H1 (cell line): ENCODE results near the gene DIPK2A. TPM values are rescaled to one million over a fixed set of nuclear protein-coding genes. Genes with fewer than 3 reads are reported as not detected.
A peak's percentile ranks its signal among the peaks of the same experiment; 100 is the strongest.

Experiments
- CTCF ChIA-PET: fragments of 300-600 bp; sonication (Branson Sonifier 250); formaldehyde crosslinking; loops from one replicate; lab custom pipeline; 2021; ENCODE audit not compliant: partially characterized antibody; lab: Charles Lee
- POLR2A ChIA-PET: fragments of 300-600 bp; sonication (Branson Sonifier 250); formaldehyde crosslinking; loops from one replicate; lab custom pipeline; 2021; ENCODE audit warnings: inconsistent platforms; ENCODE audit not compliant: partially characterized antibody; lab: Charles Lee
- DNase-seq, 2 experiments: peaks; one replicate each; pipeline versions ENCODE4 v3.0.0 to v3.0.0-alpha.2; 2010 to 2022; ENCODE audit warnings: low spot score in 2 of 2, low read depth in 1 of 2, mixed read lengths in 1 of 2
- FAIRE-seq: peaks from 2 replicates; lab custom pipeline; 2011; peaks lifted over from hg19 to GRCh38; lab: Jason Lieb, UNC
- H2AFZ ChIP-seq: 2 replicates; pipeline ENCODE4 v1.8.1; 2012; ENCODE audit warnings: low read length, inconsistent platforms
- H2AK5ac ChIP-seq: 2 replicates; pipeline ENCODE4 v1.6.1; 2013; ENCODE audit warnings: low read depth, low read length
- H2BK120ac ChIP-seq: replicated peaks from 2 replicates; pipeline ENCODE3; 2013; ENCODE audit warnings: low read depth, low read length, inconsistent platforms
- H2BK12ac ChIP-seq: 2 replicates; pipeline ENCODE4 v1.6.1; 2013; ENCODE audit warnings: low read depth, low read length
- H2BK15ac ChIP-seq: 2 replicates; pipeline ENCODE4 v1.6.1; 2013; ENCODE audit warnings: low read length
- H2BK20ac ChIP-seq: 2 replicates; pipeline ENCODE4 v1.6.1; 2013; ENCODE audit warnings: low read length
- H2BK5ac ChIP-seq: 2 replicates; pipeline ENCODE4 v1.6.1; 2013; ENCODE audit warnings: low read depth, low read length
- H3K14ac ChIP-seq: 2 replicates; pipeline ENCODE4 v1.6.1; 2013; ENCODE audit warnings: inconsistent platforms; ENCODE audit not compliant: insufficient read length
- H3K18ac ChIP-seq: 2 replicates; pipeline ENCODE4 v1.6.1; 2013; ENCODE audit warnings: low read length; ENCODE audit errors: extremely low read depth
- H3K23ac ChIP-seq: 2 replicates; pipeline ENCODE4 v1.6.1; 2013; ENCODE audit warnings: inconsistent platforms; ENCODE audit not compliant: insufficient read length
- H3K23me2 ChIP-seq: 2 replicates; pipeline ENCODE4 v1.6.1; 2013; ENCODE audit warnings: low read depth, low read length
- H3K27ac ChIP-seq: 2 replicates; pipeline ENCODE4 v1.6.1; 2011; ENCODE audit warnings: low read depth, low read length, inconsistent platforms
- H3K27me3 ChIP-seq, 4 experiments: replicated peaks in 1 of 4; 1 replicate in 1 of 4; 2 replicates in 3 of 4; pipeline versions ENCODE4 v1.6.1 to v1.8.1; 2011 to 2013; ENCODE audit warnings: low read length in 3 of 4, mild to moderate bottlenecking in 3 of 4, inconsistent platforms in 2 of 4, mixed read lengths in 2 of 4, moderate library complexity in 1 of 4; ENCODE audit not compliant: control insufficient read depth in 3 of 4, insufficient read depth in 3 of 4; ENCODE audit errors: extremely low read depth in 1 of 4
- H3K36me3 ChIP-seq, 4 experiments: 2 replicates each; pipeline versions ENCODE4 v1.6.1 to v1.8.1; 2011 to 2013; ENCODE audit warnings: mild to moderate bottlenecking in 4 of 4, low read length in 3 of 4, moderate library complexity in 2 of 4, control low read depth in 1 of 4, inconsistent platforms in 1 of 4; ENCODE audit not compliant: insufficient read depth in 4 of 4, control insufficient read depth in 2 of 4
- H3K4ac ChIP-seq: replicated peaks from 2 replicates; pipeline ENCODE3; 2013; ENCODE audit warnings: low read length, low read depth, mixed read lengths, inconsistent platforms; ENCODE audit not compliant: insufficient read length
- H3K4me1 ChIP-seq, 4 experiments: replicated peaks in 1 of 4; 1 replicate in 1 of 4; 2 replicates in 3 of 4; pipeline versions ENCODE4 v1.6.1 to v1.8.1; 2011 to 2013; ENCODE audit warnings: low read length in 3 of 4, inconsistent platforms in 2 of 4, mixed read lengths in 1 of 4; ENCODE audit not compliant: insufficient read depth in 4 of 4, control insufficient read depth in 3 of 4
- H3K4me2 ChIP-seq, 2 experiments: 2 replicates each; pipeline versions ENCODE4 v1.6.1 to v1.8.1; 2011 to 2013; ENCODE audit warnings: low read depth in 2 of 2, low read length in 2 of 2, control low read depth in 1 of 2, inconsistent platforms in 1 of 2, mild to moderate bottlenecking in 1 of 2; ENCODE audit not compliant: insufficient read depth in 1 of 2
- H3K4me3 ChIP-seq, 4 experiments: fragments of 200-600, 300-600 bp in 1 of 4; sonication (generic), shearing (Covaris generic), sonication (Bioruptor Twin) in 1 of 4; 2 replicates each; pipeline versions ENCODE4 v1.5.1 to v1.8.1; 2011 to 2016; ENCODE audit warnings: low read length in 4 of 4, low read depth in 3 of 4, control low read depth in 2 of 4, inconsistent platforms in 2 of 4, mild to moderate bottlenecking in 2 of 4, mixed read lengths in 1 of 4, moderate library complexity in 1 of 4; ENCODE audit not compliant: insufficient read depth in 2 of 4; ENCODE audit errors: extremely low read depth in 1 of 4
- H3K56ac ChIP-seq: replicated peaks from 2 replicates; pipeline ENCODE3; 2013; ENCODE audit warnings: low read depth, mild to moderate bottlenecking, mixed read lengths, low read length, inconsistent platforms; ENCODE audit not compliant: insufficient read length
- H3K79me1 ChIP-seq: 2 replicates; pipeline ENCODE4 v1.6.1; 2013; ENCODE audit warnings: low read depth, low read length, control low read depth
- H3K79me2 ChIP-seq, 2 experiments: 2 replicates each; pipeline versions ENCODE4 v1.6.1 to v1.8.1; 2012 to 2013; ENCODE audit warnings: low read length in 2 of 2, mild to moderate bottlenecking in 2 of 2, inconsistent platforms in 1 of 2; ENCODE audit not compliant: insufficient read depth in 2 of 2, control insufficient read depth in 1 of 2
- H3K9ac ChIP-seq, 4 experiments: replicated peaks in 1 of 4; 1 replicate in 1 of 4; 2 replicates in 3 of 4; pipeline versions ENCODE4 v1.6.1 to v1.8.1; 2011 to 2013; ENCODE audit warnings: low read depth in 3 of 4, low read length in 3 of 4, control low read depth in 2 of 4, mild to moderate bottlenecking in 2 of 4, moderate library complexity in 2 of 4, inconsistent platforms in 1 of 4; ENCODE audit errors: extremely low read depth in 1 of 4
- H3K9me3 ChIP-seq, 2 experiments: 2 replicates each; pipeline versions ENCODE4 v1.6.1 to v1.8.1; 2012 to 2013; ENCODE audit warnings: mild to moderate bottlenecking in 2 of 2, moderate library complexity in 2 of 2, control low read depth in 1 of 2, inconsistent platforms in 1 of 2, low read depth in 1 of 2, low read length in 1 of 2, mixed read lengths in 1 of 2; ENCODE audit not compliant: insufficient read depth in 2 of 2
- H4K20me1 ChIP-seq, 2 experiments: replicated peaks in 1 of 2; 2 replicates each; pipeline versions ENCODE3 to v1.8.1; 2011 to 2013; ENCODE audit warnings: inconsistent platforms in 2 of 2, low read length in 2 of 2, mild to moderate bottlenecking in 1 of 2; ENCODE audit not compliant: insufficient read depth in 2 of 2, control insufficient read depth in 1 of 2
- H4K5ac ChIP-seq: 2 replicates; pipeline ENCODE4 v1.6.1; 2013; ENCODE audit warnings: low read length, low read depth, mixed read lengths, inconsistent platforms; ENCODE audit not compliant: insufficient read length
- H4K8ac ChIP-seq: 2 replicates; pipeline ENCODE4 v1.8.0; 2013; ENCODE audit warnings: mild to moderate bottlenecking, moderate library complexity, low read length, inconsistent platforms; ENCODE audit not compliant: insufficient read depth; ENCODE audit errors: extremely low read depth
- H4K91ac ChIP-seq: replicated peaks from 2 replicates; pipeline ENCODE3; 2013; ENCODE audit warnings: low read length, mixed read lengths, inconsistent platforms; ENCODE audit not compliant: insufficient read length
- EGR1 ChIP-seq: IDR thresholded peaks from 2 replicates; pipeline ENCODE4 v1.6.1; 2011; ENCODE audit warnings: low read depth, low read length, borderline replicate concordance
- PHF8 ChIP-seq: fragments of 200-600 bp; sonication (generic); conservative IDR thresholded peaks from 2 replicates; pipeline ENCODE4 v1.7.1; 2012; ENCODE audit warnings: low read depth, mild to moderate bottlenecking, inconsistent platforms, low read length, moderate library complexity
- RAD21 ChIP-seq, 2 experiments: IDR thresholded peaks in 1 of 2; conservative IDR thresholded peaks in 1 of 2; 2 replicates each; pipeline ENCODE4 v1.6.1; 2011; ENCODE audit warnings: low read depth in 2 of 2, low read length in 2 of 2, improper control_type of control experiment in 1 of 2, inconsistent platforms in 1 of 2, mild to moderate bottlenecking in 1 of 2, moderate library complexity in 1 of 2
- WGBS, 2 experiments: shearing (Covaris generic) in 1 of 2; methylation state at CpG; one replicate each; pipeline versions ENCODE4 v1.1.6 to v1.1.7; 2013 to 2015; ENCODE audit warnings: low lambda C conversion rate in 2 of 2, mixed read lengths in 2 of 2, inconsistent platforms in 1 of 2, low coverage in 1 of 2, missing lambda C conversion rate in 1 of 2; ENCODE audit not compliant: insufficient replicate concordance in 2 of 2, insufficient coverage in 1 of 2, insufficient read length in 1 of 2; ENCODE audit errors: extremely low coverage in 1 of 2, missing lambda C conversion rate in 1 of 2; 5-methylcytosine and 5-hydroxymethylcytosine counted together
- polyA plus RNA-seq, 7 experiments: library from polyadenylated mRNA; depleted of rRNA in 3 of 7; stranded (reverse) in 5 of 7; unstranded in 2 of 7; fragments of >200 nt in 5 of 7; fragments of 200-250 nt in 2 of 7; gene quantifications; 1 replicate in 5 of 7; 2 replicates in 1 of 7; 4 replicates in 1 of 7; pipeline versions ENCODE4 v1.2.1 to v1.2.3, GENCODE V29; 2011 to 2013; ENCODE audit warnings: missing spikeins in 2 of 7, mixed read lengths in 2 of 7
- total RNA-seq: library from RNA; stranded (reverse); fragmentation: NEBNext Ultra II Directional; extraction: Animal tissue kit (Norgen Biotek cat#: 25700); gene quantifications from 2 replicates; pipeline ENCODE4 v1.2.1, GENCODE V29; 2021
- TF ChIP-seq, protein P1 (sequence below), 3 experiments: IDR thresholded peaks; 1 replicate in 2 of 3; 2 replicates in 1 of 3; pipeline versions ENCODE4 v1.5.1 to v1.6.1; 2011; ENCODE audit warnings: low read length in 3 of 3, mild to moderate bottlenecking in 3 of 3, inconsistent platforms in 2 of 3, low read depth in 1 of 3, moderate library complexity in 1 of 3; ENCODE audit not compliant: insufficient read depth in 1 of 3; ENCODE audit errors: control extremely low read depth in 1 of 3

The DIPK2A gene
- total and polyA plus RNA-seq, 2 of the 8 experiments (the other 6 are each of a cell fraction or from before 2014, with no cell fraction given), result 18.4 to 28.7 TPM

DNA sequence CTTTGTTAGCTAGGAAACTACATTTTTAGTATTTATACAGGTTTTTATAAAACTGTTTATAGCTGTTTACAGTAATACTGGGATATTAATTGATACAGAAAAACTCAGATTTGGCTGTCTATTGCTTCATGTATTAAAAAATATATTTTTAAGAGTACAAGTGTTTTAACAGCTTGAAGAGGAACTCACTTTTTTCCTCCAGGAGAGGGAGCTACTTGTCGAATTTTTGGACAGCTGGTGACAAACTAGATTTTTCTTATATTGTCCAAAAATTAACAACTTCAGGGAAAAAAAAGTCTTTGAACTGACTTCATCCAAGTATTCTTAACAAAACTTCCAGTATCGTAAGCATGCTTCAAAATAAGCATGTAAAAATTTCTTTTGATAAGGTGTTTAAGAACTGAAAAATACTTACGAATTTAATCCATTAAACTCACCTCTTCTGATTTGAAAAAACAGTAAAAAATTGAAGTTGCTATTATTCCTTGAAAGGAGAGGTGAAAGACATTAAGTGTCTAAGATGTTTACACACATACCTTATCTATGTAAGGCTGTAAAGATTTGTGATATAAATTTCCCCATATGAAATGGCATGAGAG, 4.0 kb downstream of the DIPK2A start:
- no peak overlapping the region for H3K18ac ChIP-seq
- peaks cover 4 to 7% of the 10 kb centered on the region in 2 experiments for H4K20me1 ChIP-seq
- H2AFZ ChIP-seq, result no peak overlapping the region
- POLR2A ChIA-PET, result interaction anchor here (0.6 kb wide), 1 partner anchor 96 kb away, joined by 3 read pairs; no protein-coding TSS in a partner anchor
- no peak overlapping the region for H3K23ac ChIP-seq
- no peak overlapping the region for H2BK120ac ChIP-seq
- no peak overlapping the region for H4K91ac ChIP-seq
- no peak overlapping the region for H2BK15ac ChIP-seq
- 0 out of 2 replicates have a peak, but pooled peaks cover 3% of the 10 kb centered on the region for H3K79me1 ChIP-seq
- FAIRE-seq (no peak), DNase-seq (no peak)
- H3K4me1 ChIP-seq, result peaks cover 0 to 4% (median 0%) of the 10 kb centered on the region in 4 experiments; a peak in 3 of 7 replicates
- H3K14ac ChIP-seq, result no peak overlapping the region
- H2AK5ac ChIP-seq, result no peak overlapping the region
- no peak overlapping the region for H3K27ac ChIP-seq
- CTCF ChIA-PET, result interaction anchor here (0.7 to 1.6 kb wide), 13 partner anchors 10 to 801 kb away, joined by 3 to 6 read pairs (median 3); no protein-coding TSS in a partner anchor
- no peaks in the 10 kb centered on the region for H3K27me3 ChIP-seq
- H3K9ac ChIP-seq, result no peak overlapping the region
- no peak overlapping the region for H4K8ac ChIP-seq
- H4K5ac ChIP-seq, result no peak overlapping the region
- H3K56ac ChIP-seq, result no peak overlapping the region
- H3K9me3 ChIP-seq, result no peaks in the 10 kb centered on the region
- no peak for TF ChIP-seq EGR1
- TF ChIP-seq, protein P1, sequence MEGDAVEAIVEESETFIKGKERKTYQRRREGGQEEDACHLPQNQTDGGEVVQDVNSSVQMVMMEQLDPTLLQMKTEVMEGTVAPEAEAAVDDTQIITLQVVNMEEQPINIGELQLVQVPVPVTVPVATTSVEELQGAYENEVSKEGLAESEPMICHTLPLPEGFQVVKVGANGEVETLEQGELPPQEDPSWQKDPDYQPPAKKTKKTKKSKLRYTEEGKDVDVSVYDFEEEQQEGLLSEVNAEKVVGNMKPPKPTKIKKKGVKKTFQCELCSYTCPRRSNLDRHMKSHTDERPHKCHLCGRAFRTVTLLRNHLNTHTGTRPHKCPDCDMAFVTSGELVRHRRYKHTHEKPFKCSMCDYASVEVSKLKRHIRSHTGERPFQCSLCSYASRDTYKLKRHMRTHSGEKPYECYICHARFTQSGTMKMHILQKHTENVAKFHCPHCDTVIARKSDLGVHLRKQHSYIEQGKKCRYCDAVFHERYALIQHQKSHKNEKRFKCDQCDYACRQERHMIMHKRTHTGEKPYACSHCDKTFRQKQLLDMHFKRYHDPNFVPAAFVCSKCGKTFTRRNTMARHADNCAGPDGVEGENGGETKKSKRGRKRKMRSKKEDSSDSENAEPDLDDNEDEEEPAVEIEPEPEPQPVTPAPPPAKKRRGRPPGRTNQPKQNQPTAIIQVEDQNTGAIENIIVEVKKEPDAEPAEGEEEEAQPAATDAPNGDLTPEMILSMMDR (IDR thresholded peaks at IDR 0.05; ENCODE audit: control extremely low read depth in 1 of 3, insufficient read depth in 1 of 3, low read depth in 1 of 3, low read length in 3 of 3), result peak in 2 of 3 experiments; percentile 14 to 26; a peak in 2 of 4 replicates
- peak; percentile 46 to 53 for TF ChIP-seq RAD21 (IDR thresholded peaks at IDR 0.05 in 1 of 2, conservative IDR thresholded peaks at IDR 0.05 in 1 of 2; ENCODE audit: low read depth in 2 of 2, low read length in 2 of 2)
- TF ChIP-seq PHF8, result no peak
- H3K4me2 ChIP-seq, result peak overlapping the region in 1 of 2 experiments; percentile 90; a peak in 1 of 4 replicates
- peak overlapping the region in 1 of 4 experiments; percentile 87; a peak in 1 of 8 replicates for H3K4me3 ChIP-seq
- H2BK20ac ChIP-seq, result no peak overlapping the region
- H3K23me2 ChIP-seq, result peaks cover 13% of the 10 kb centered on the region
- H3K4ac ChIP-seq, result no peak overlapping the region
- H2BK12ac ChIP-seq, result no peak overlapping the region
- WGBS, 2 experiments, result 62% methylated on average over 3 of the region's 3 CpGs; no CpG with 5 or more reads in 1 of the 2 experiments
- H3K79me2 ChIP-seq, result peaks cover 4 to 76% of the 10 kb centered on the region in 2 experiments; a peak in 3 of 4 replicates
- no peaks in the 10 kb centered on the region for H3K36me3 ChIP-seq
- H2BK5ac ChIP-seq, result no peak overlapping the region
